GM19463 (cell line): Measurements from ENCODE around the gene OR10Z1.

Experiments
- ATAC-seq: cut with Tn5 transposase; IDR thresholded peaks from one replicate; pipeline ENCODE4 v1.9.1; 2021; ENCODE audit warnings: mild to moderate bottlenecking, moderate library complexity; ENCODE audit not compliant: unreplicated experiment

Gene OR10Z1, protein sequence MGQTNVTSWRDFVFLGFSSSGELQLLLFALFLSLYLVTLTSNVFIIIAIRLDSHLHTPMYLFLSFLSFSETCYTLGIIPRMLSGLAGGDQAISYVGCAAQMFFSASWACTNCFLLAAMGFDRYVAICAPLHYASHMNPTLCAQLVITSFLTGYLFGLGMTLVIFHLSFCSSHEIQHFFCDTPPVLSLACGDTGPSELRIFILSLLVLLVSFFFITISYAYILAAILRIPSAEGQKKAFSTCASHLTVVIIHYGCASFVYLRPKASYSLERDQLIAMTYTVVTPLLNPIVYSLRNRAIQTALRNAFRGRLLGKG

GRCh38 chr1:158604968-158605367 lies at the start of gene OR10Z1:
OR10Z1 (plus strand) TSS chr1:158605268; CDS start chr1:158606439, 1,171 bp downstream.
- ATAC-seq: no peak

GRCh38 chr1:158559696-158560095 lies 45.4 kb upstream of the OR10Z1 start:
- ATAC-seq: no peak

GRCh38 chr1:158563853-158564252 lies 41.2 kb upstream of the OR10Z1 start:
- no peak for ATAC-seq

DNA sequence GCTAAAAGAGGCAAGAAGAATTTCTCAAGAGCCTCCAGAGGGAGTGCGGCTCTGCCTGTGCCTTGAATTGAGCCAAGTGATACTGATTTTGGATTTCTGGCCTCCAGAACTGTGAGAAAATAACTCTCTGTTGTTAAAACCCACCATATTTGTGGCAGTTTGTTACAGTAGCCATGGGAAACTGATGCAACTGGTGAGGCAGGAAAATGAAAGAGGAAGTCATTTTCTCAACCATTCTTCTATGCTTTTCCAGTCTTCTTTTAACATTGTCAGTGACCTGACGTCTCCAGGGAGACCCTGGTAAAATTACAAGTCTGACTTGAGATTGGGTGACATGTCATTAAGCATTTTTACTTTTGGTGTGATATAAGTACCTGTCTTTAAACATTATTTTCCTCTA lies 40.5 kb upstream of the OR10Z1 start:
- no peak for ATAC-seq

DNA sequence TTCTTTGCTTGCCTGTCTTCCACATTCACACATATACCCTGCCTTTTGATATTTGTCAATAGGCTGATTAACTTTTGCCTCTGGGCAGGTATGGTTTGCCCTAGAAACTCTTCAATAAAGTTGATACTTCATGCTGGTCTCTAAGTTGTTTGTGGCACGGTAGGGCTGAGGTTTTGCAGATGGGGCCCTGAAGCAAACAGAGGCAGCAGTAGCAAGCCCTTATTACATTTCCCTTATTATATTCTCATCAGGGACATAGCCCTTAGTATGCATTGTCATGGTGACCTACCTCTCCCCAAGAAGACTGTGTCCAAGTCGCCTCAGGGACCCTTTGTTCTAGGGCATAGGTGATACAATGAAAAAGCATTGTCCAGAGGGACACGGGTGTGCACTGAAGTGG lies 34.6 kb upstream of the OR10Z1 start, which contains the start of gene OR6P1:
OR6P1 (minus strand) TSS at position 101 of the 400 bp plus-strand sequence. CDS start 6,976 bp downstream, outside the sequence.
- no peak for ATAC-seq

GRCh38 chr1:158572226-158572625 lies 32.8 kb upstream of the OR10Z1 start:
- no peak for ATAC-seq

DNA sequence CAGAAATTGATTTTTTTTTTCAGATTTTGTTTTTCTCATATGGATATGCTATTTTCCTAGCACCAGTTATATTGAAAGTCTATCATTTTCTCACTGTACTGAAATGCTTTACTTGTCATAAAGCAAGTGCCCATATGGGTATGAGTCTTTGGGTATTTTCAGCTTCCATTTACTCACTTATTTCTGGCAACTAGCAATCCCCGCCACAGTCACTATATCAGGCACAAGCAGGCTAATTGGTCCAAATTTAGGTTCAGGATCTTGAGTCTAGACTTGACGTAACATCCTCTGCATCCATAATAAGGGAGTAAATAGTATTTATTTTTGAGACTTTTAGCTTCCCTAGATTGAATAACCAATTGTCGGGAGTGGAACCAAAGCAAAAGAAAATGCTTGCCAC lies 27.5 kb upstream of the OR10Z1 start:
- ATAC-seq: no peak

GRCh38 chr1:158579733-158580132 lies 25.3 kb upstream of the OR10Z1 start, which contains the start of gene OR10X1:
OR10X1 (minus strand) TSS chr1:158579899; CDS start chr1:158579899, 0 bp downstream.
- no peak for ATAC-seq

GRCh38 chr1:158583962-158584361 lies 21.1 kb upstream of the OR10Z1 start:
- no peak for ATAC-seq

GRCh38 chr1:158586942-158587341 lies 18.1 kb upstream of the OR10Z1 start:
- ATAC-seq: no peak

GRCh38 chr1:158600735-158601134 lies 4.3 kb upstream of the OR10Z1 start:
- no peak for ATAC-seq

- no peak for ATAC-seq
Observed at GRCh38 chr1:158607296-158607695, 2.2 kb downstream of the OR10Z1 start.

- no peak for ATAC-seq
Observed at GRCh38 chr1:158611916-158612315, 6.8 kb downstream of the OR10Z1 start.

DNA sequence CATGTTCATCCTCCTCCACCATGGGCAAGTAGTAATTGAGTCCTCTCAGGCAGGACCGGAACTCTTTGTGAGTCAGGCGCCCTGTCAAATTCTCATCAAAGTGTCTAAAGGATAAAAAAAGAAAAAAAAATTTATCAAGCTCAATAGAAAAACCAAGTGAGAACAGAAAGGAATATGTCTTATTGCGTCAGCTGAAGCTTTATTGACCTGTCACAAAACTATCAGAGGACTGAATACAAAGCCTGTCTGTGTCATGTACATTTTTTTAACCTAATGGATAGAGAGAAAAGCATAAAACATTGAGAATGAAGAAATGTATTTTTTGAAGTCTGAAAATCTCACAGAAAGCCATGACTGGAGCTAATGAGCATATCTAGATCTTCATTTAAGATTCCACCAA lies 8.7 kb downstream of the OR10Z1 start:
- ATAC-seq: no peak

GRCh38 chr1:158638146-158638545 lies 33.1 kb downstream of the OR10Z1 start:
- no peak for ATAC-seq

DNA sequence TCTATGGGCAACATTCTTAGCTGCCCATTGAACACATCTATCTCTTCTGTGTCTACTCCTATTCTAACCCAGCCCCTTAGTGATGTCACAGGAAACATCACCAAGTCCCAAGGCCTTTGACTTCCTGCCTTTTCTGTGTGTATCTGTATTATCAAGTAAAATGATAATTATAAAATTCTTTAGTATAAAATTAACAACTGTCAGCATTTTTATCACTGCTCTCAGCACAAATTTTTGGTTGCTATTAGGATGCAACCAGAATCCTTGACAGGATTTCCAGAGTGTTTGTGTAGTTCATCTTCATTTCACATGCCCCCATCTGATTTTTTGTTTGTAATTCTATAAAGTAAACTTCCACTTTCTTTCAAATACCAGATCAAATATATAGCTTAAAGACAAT lies 33.8 kb downstream of the OR10Z1 start:
- ATAC-seq: no peak

DNA sequence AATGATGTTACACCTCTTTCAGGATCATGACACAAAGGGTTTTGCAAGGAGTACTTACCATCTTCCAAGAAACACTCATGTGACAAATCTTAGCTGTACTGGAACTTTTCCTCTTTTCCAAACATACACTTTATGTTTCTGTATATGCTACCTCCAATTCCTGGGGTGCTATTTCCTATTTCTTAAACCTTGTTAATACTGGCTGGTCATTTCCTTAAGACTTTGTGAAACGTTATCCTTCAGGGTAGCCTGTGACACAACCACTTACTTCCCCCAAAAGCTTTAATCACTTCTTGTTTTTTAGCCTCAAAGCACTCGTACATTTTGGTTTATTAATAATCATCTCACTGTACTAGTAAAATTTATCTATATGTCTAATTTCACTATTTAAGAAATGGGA lies 39.4 kb downstream of the OR10Z1 start:
- ATAC-seq: no peak

DNA sequence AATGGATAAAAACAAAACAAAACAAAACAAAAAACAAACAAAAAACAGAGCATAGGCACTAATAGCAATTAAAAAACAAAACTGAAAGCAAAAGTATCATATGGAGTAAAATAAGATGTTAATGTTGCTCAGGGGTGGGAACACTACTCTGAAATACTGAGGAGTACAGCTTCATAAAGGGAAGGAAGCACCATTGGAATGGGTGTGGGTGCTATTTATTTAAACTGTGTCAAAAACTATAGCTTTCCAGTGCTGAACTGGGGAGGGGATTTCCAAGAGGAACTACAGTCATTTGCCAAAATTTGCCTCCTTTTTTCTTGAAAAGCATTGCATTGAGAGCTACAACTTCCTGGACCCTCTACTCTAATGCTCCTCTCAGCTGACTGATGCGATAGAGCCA lies 41.4 kb downstream of the OR10Z1 start:
- ATAC-seq: no peak

- no peak for ATAC-seq
Observed at GRCh38 chr1:158649052-158649451, 44.0 kb downstream of the OR10Z1 start.

DNA sequence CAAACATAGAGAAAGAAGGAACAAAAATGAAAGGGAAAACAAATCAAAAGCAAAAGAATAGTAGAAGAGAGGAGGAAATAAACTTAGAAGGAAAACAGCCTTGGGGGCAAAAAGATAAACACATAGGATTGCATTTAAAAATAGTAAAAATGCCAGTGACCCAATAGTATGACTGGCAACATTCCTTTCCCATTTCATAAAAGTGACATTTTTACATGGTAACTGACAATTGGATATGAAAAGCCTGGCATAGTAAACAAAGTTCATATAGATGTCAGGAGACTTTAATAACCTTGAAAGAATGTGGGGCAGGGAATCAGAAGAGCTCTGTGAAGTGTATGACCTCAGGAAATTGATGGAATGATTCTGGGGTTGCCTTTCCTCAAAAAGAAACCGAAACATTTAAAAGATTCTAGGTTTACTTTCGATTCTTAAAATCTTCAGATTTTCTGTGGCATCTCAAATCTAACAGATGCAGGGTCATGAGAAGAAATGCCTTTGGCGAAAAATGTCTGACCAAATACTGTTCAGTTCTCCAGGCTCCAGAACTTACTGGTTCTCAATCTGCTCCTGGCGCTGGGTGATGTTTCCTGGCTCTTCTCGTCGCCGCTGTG lies 47.8 kb downstream of the OR10Z1 start:
- ATAC-seq: no peak

DNA sequence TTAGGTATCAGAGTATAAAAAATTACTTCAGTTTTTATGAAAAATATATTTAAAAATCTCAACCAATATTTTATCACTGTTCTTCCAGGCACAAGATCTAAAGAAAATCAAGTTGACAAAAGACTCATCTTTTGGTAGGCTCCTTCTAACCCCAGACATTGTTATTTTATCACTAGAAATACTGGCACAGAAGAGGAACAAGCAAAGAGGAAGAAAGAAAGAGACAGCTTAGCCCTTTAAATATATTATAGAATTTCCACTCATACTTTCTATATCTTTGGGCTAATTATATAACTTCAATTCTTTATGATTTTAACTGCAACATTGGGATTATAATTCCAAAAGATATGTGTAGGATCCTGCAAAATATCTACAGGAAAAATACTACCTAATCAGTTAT lies 49.0 kb downstream of the OR10Z1 start:
- no peak for ATAC-seq

DNA sequence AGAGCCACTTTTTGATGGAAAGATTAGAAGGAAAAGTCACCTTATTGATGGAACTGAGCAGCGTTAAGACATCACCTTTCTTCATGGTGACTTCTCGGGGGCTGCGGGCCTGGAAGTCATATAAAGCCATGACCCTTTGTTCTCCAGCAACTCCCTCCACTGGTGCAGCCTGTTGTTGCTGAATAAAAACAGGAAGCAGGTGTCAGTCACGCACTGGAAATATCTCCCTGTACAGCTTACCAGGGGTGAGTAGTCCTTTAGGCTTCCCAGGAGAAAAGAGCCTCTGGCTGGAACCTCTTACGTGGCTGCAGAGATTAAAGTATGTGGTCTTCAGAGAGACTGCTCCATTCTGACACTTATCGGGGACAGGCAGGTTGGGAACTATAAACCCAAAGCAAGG lies 49.5 kb downstream of the OR10Z1 start:
- ATAC-seq: no peak
